CD4-positive, alpha-beta T cell treated with Interleukin-17A for 1 hour (primary cell): ENCODE results near the gene REPIN1.
"Not testable (repeated sequence)": the region's sequence is repeated elsewhere in the genome, so short reads cannot be mapped to it uniquely, and the experiment has no call there.

Source experiments
- DNase-seq: peaks from one replicate; pipeline ENCODE4 v3.0.0-alpha.2; 2020

The REPIN1 gene

GRCh38 chr7:150377635-150378034 lies 9.0 kb downstream of the REPIN1 start:
- DNase-seq, result no peak

- peak; percentile 62 for DNase-seq
Observed at GRCh38 chr7:150378115-150378852, 9.7 kb downstream of the REPIN1 start.

- peak; percentile 92 for DNase-seq
Observed at GRCh38 chr7:150378853-150379440, 10.3 kb downstream of the REPIN1 start, which contains the start of gene ZNF775. Gene ZNF775 (plus strand): TSS chr7:150379330. CDS start chr7:150388471, 9,141 bp downstream.

GRCh38 chr7:150379441-150380379 lies 11.1 kb downstream of the REPIN1 start:
- DNase-seq, result no peak

- DNase-seq, result no peak
Observed at GRCh38 chr7:150380463-150380862, 11.8 kb downstream of the REPIN1 start.

- DNase-seq, result no peak
Observed at GRCh38 chr7:150381096-150381495, 12.5 kb downstream of the REPIN1 start.

GRCh38 chr7:150381785-150382122 lies 13.1 kb downstream of the REPIN1 start:
- DNase-seq, result no peak

GRCh38 chr7:150382123-150382843 lies 13.7 kb downstream of the REPIN1 start:
- no peak for DNase-seq

- DNase-seq, result no peak
Observed at GRCh38 chr7:150382844-150383225, 14.2 kb downstream of the REPIN1 start.

GRCh38 chr7:150383710-150384397 lies 15.2 kb downstream of the REPIN1 start:
- DNase-seq, result no peak

GRCh38 chr7:150384406-150385301 lies 16.0 kb downstream of the REPIN1 start:
- DNase-seq, result no peak

GRCh38 chr7:150385302-150385723 lies 16.7 kb downstream of the REPIN1 start:
- DNase-seq, result no peak

- not testable (repeated sequence) for DNase-seq
Observed at GRCh38 chr7:150385884-150386283, 17.3 kb downstream of the REPIN1 start.

- no peak for DNase-seq
Observed at GRCh38 chr7:150388306-150388705, 19.7 kb downstream of the REPIN1 start.

GRCh38 chr7:150388709-150389531 lies 20.3 kb downstream of the REPIN1 start:
- DNase-seq, result no peak

GRCh38 chr7:150389532-150389816 lies 20.9 kb downstream of the REPIN1 start:
- no peak for DNase-seq

- DNase-seq, result no peak
Observed at GRCh38 chr7:150390205-150390604, 21.6 kb downstream of the REPIN1 start.

- DNase-seq, result no peak
Observed at GRCh38 chr7:150393325-150393724, 24.7 kb downstream of the REPIN1 start.

- DNase-seq, result no peak
Observed at GRCh38 chr7:150396426-150396825, 27.8 kb downstream of the REPIN1 start.

GRCh38 chr7:150396851-150397260 lies 28.2 kb downstream of the REPIN1 start:
- no peak for DNase-seq
